Iris pigment epithelial cell (primary cell): ENCODE data around the gene CRABP1.

Experiments used
- DNase-seq: peaks from one replicate; pipeline ENCODE4 v3.0.0-alpha.2; 2011; ENCODE audit warnings: low read depth

Gene CRABP1

GRCh38 chr15:78317145-78317836 is 22.9 kb upstream of the CRABP1 start:
- no peak for DNase-seq

- no peak for DNase-seq
These were observed 20.6 kb upstream of the CRABP1 start for GRCh38 chr15:78319588-78319987.

- no peak for DNase-seq
These were observed 20.0 kb upstream of the CRABP1 start for GRCh38 chr15:78320183-78320582.

- no peak for DNase-seq
These were observed 19.0 kb upstream of the CRABP1 start for GRCh38 chr15:78321041-78321570.

- DNase-seq: no peak
These were observed 18.4 kb upstream of the CRABP1 start for GRCh38 chr15:78321786-78322185.

- peak; percentile 54 for DNase-seq
These were observed 17.9 kb upstream of the CRABP1 start for GRCh38 chr15:78322243-78322642.

GRCh38 chr15:78322724-78323521 is 17.2 kb upstream of the CRABP1 start:
- no peak for DNase-seq

GRCh38 chr15:78323693-78324092 is 16.5 kb upstream of the CRABP1 start:
- DNase-seq: no peak

GRCh38 chr15:78324144-78324543 is 16.0 kb upstream of the CRABP1 start:
- no peak for DNase-seq

- DNase-seq: peak; percentile 48
These were observed 14.9 kb upstream of the CRABP1 start for GRCh38 chr15:78325092-78325843.

- no peak for DNase-seq
These were observed 12.7 kb upstream of the CRABP1 start for GRCh38 chr15:78327466-78327865.

GRCh38 chr15:78329625-78330024 is 10.5 kb upstream of the CRABP1 start:
- no peak for DNase-seq

GRCh38 chr15:78334845-78335244 is 5.3 kb upstream of the CRABP1 start:
- DNase-seq: no peak

- DNase-seq: no peak
These were observed 4.2 kb upstream of the CRABP1 start for GRCh38 chr15:78335985-78336384.

- no peak for DNase-seq
These were observed 1.4 kb upstream of the CRABP1 start for GRCh38 chr15:78338781-78339180.

- DNase-seq: no peak
These were observed 594 bp upstream of the CRABP1 start for GRCh38 chr15:78339559-78339958.

GRCh38 chr15:78341057-78341987 is 1.2 kb downstream of the CRABP1 start:
- no peak for DNase-seq

GRCh38 chr15:78342021-78342420 is 1.9 kb downstream of the CRABP1 start:
- DNase-seq: no peak

- no peak for DNase-seq
These were observed 3.3 kb downstream of the CRABP1 start for GRCh38 chr15:78343276-78344060.

- DNase-seq: no peak
These were observed 5.4 kb downstream of the CRABP1 start for GRCh38 chr15:78345396-78346125.
